Neural progenitor cell (in vitro differentiated cells): ENCODE results near the gene SPRY4. TPM values are rescaled to one million over a fixed set of nuclear protein-coding genes. Genes with fewer than 3 reads are reported as not detected.
A peak's percentile ranks its signal among the peaks of the same experiment; 100 is the strongest.

Experiments used
- DNase-seq: peaks from one replicate; pipeline ENCODE4 v3.0.0-alpha.2; 2016; ENCODE audit warnings: low spot score
- H2AFZ ChIP-seq: fragments of 200-600 bp; sonication (generic); replicated peaks from 2 replicates; pipeline ENCODE4 v1.6.1; 2016; ENCODE audit warnings: antibody characterized with exemption
- H3F3A ChIP-seq: fragments of 200-600 bp; sonication (generic); 2 replicates; pipeline ENCODE4 v1.6.1; 2016; ENCODE audit warnings: antibody characterized with exemption, low read depth
- H3K27ac ChIP-seq: fragments of 200-600 bp; sonication (generic); 2 replicates; pipeline ENCODE4 v1.5.1; 2016; ENCODE audit warnings: mild to moderate bottlenecking
- H3K27me3 ChIP-seq: fragments of 200-600 bp; sonication (generic); 2 replicates; pipeline ENCODE4 v1.6.1; 2016; ENCODE audit warnings: mild to moderate bottlenecking, moderate library complexity
- H3K36me3 ChIP-seq: fragments of 200-600 bp; sonication (generic); 2 replicates; pipeline ENCODE4 v1.5.1; 2016
- H3K4me1 ChIP-seq: fragments of 200-600 bp; sonication (generic); 2 replicates; pipeline ENCODE4 v1.6.1; 2016; ENCODE audit warnings: mixed run types
- H3K4me2 ChIP-seq: fragments of 200-600 bp; sonication (generic); 2 replicates; pipeline ENCODE4 v1.6.1; 2016
- H3K4me3 ChIP-seq: fragments of 200-600 bp; sonication (generic); 2 replicates; pipeline ENCODE4 v1.5.1; 2016
- H3K79me2 ChIP-seq: fragments of 200-600 bp; sonication (generic); 2 replicates; pipeline ENCODE4 v1.6.1; 2016; ENCODE audit warnings: low read depth
- H3K9ac ChIP-seq: fragments of 200-600 bp; sonication (generic); 2 replicates; pipeline ENCODE4 v1.6.1; 2016
- H3K9me3 ChIP-seq: fragments of 200-600 bp; sonication (generic); 2 replicates; pipeline ENCODE4 v1.5.1; 2016; ENCODE audit warnings: low read depth
- H4K20me1 ChIP-seq: fragments of 200-600 bp; sonication (generic); 2 replicates; pipeline ENCODE4 v1.6.1; 2016; ENCODE audit warnings: low read depth
- H3K27ac Mint-ChIP-seq: 3 replicates; pipeline ENCODE4 v1.8.0; 2021; ENCODE audit warnings: mixed read lengths
- H3K27me3 Mint-ChIP-seq: 2 replicates; pipeline ENCODE4 v1.8.0; 2022; ENCODE audit warnings: low read depth, mild to moderate bottlenecking, inconsistent platforms, moderate library complexity, mixed read lengths; ENCODE audit not compliant: insufficient read depth
- H3K36me3 Mint-ChIP-seq: 3 replicates; pipeline ENCODE4 v1.8.0; 2021; ENCODE audit warnings: mixed read lengths
- H3K4me1 Mint-ChIP-seq: 3 replicates; pipeline ENCODE4 v1.8.0; 2021; ENCODE audit warnings: mixed read lengths
- H3K4me3 Mint-ChIP-seq: 3 replicates; pipeline ENCODE4 v1.8.0; 2021; ENCODE audit warnings: mild to moderate bottlenecking, moderate library complexity, mixed read lengths
- H3K9me3 Mint-ChIP-seq: 3 replicates; pipeline ENCODE4 v1.8.0; 2020; ENCODE audit warnings: mixed read lengths
- EZH2 ChIP-seq: fragments of 200-600 bp; sonication (generic); IDR thresholded peaks from 2 replicates; pipeline ENCODE4 v1.6.1; 2017; ENCODE audit warnings: antibody characterized with exemption, mild to moderate bottlenecking, moderate library complexity
- EZH2phosphoT487 ChIP-seq: fragments of 200-600 bp; sonication (generic); IDR thresholded peaks from 2 replicates; pipeline ENCODE4 v1.6.1; 2017; ENCODE audit warnings: antibody characterized with exemption
- total RNA-seq: library from RNA; depleted of rRNA; stranded (reverse); fragments of >200 nt; gene quantifications from 2 replicates; pipeline ENCODE4 v1.2.3, GENCODE V29; 2015; ENCODE audit warnings: low replicate concordance
- TF ChIP-seq, protein P1 (sequence below): fragments of 200-600 bp; sonication (generic); IDR thresholded peaks from 2 replicates; pipeline ENCODE4 v1.5.1; 2017; ENCODE audit warnings: antibody characterized with exemption, mild to moderate bottlenecking

SPRY4 gene
- total RNA-seq, 1 donor from 2014 or later, result 0.13 TPM

DNA sequence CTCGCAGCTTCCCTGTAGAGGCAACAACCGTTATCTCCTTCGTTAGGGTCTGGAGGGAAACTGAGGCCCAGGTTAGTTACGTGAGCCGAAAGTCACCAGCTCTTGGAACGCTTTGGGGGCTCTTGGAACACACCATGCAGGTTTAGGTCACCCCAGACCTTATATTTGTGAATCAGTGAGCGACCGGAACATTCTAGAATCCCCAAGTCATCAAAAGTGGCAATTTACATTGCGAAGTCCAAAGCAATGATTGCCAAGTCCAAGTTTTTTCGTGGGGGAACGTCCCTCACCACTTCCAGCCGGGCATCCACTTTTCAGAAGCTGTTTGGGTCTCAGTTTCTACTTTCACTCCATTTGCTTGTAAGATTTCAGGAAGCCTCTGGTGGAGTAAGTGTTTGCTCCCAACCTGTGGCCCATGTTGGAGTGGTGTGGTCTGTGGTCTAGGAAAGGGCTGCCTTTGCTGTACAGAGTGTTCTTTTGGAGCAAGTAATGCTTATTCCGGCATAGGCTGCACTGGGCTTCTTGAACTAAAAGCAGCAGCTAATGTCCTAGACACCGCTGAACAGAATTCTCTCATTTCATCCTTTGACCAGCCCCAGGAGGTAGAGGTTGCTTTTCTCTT, 32.8 kb upstream of the SPRY4 start:
- H3K4me3 Mint-ChIP-seq, result peak overlapping the region; percentile 82
- Histone ChIP-seq H3K4me1 (peaks cover 19% of the 10 kb centered on the region), H3K79me2 (no peaks in the 10 kb centered on the region), H3F3A (peaks cover 42% of the 10 kb centered on the region), H4K20me1 (no peaks in the 10 kb centered on the region), H3K27me3 (peaks cover 40% of the 10 kb centered on the region), H2AFZ (peak overlapping the region; percentile 59), H3K9ac (no peak overlapping the region), H3K36me3 (no peaks in the 10 kb centered on the region), H3K4me3 (peak overlapping the region; percentile 56), H3K4me2 (peak overlapping the region; percentile 69), H3K27ac (no peak overlapping the region), H3K9me3 (no peaks in the 10 kb centered on the region)
- no peaks in the 10 kb centered on the region for H3K36me3 Mint-ChIP-seq
- H3K27me3 Mint-ChIP-seq, result peaks cover 4% of the 10 kb centered on the region
- peak overlapping the region; percentile 63 for H3K27ac Mint-ChIP-seq
- TF ChIP-seq EZH2 (no peak), EZH2phosphoT487 (no peak)
- TF ChIP-seq, protein P1, sequence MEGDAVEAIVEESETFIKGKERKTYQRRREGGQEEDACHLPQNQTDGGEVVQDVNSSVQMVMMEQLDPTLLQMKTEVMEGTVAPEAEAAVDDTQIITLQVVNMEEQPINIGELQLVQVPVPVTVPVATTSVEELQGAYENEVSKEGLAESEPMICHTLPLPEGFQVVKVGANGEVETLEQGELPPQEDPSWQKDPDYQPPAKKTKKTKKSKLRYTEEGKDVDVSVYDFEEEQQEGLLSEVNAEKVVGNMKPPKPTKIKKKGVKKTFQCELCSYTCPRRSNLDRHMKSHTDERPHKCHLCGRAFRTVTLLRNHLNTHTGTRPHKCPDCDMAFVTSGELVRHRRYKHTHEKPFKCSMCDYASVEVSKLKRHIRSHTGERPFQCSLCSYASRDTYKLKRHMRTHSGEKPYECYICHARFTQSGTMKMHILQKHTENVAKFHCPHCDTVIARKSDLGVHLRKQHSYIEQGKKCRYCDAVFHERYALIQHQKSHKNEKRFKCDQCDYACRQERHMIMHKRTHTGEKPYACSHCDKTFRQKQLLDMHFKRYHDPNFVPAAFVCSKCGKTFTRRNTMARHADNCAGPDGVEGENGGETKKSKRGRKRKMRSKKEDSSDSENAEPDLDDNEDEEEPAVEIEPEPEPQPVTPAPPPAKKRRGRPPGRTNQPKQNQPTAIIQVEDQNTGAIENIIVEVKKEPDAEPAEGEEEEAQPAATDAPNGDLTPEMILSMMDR, result no peak
- peaks cover 6% of the 10 kb centered on the region for H3K9me3 Mint-ChIP-seq
- H3K4me1 Mint-ChIP-seq, result peaks cover 54% of the 10 kb centered on the region
- DNase-seq, result no peak

GRCh38 chr5:142356716-142357468, 32.1 kb upstream of the SPRY4 start:
- H3K4me3 Mint-ChIP-seq, result peak overlapping the region; percentile 87
- Histone ChIP-seq H2AFZ (peak overlapping the region; percentile 59), H3K36me3 (no peaks in the 10 kb centered on the region), H3K9me3 (no peaks in the 10 kb centered on the region), H3K4me1 (peaks cover 19% of the 10 kb centered on the region), H3K27ac (no peak overlapping the region), H3K27me3 (peaks cover 40% of the 10 kb centered on the region), H3K79me2 (no peaks in the 10 kb centered on the region), H3K4me2 (peak overlapping the region; percentile 69), H3K4me3 (peak overlapping the region; percentile 56), H3K9ac (no peak overlapping the region), H4K20me1 (no peaks in the 10 kb centered on the region), H3F3A (peaks cover 37% of the 10 kb centered on the region)
- DNase-seq, result peak; percentile 86
- H3K4me1 Mint-ChIP-seq, result peaks cover 49% of the 10 kb centered on the region
- peaks cover 6% of the 10 kb centered on the region for H3K9me3 Mint-ChIP-seq
- no peaks in the 10 kb centered on the region for H3K36me3 Mint-ChIP-seq
- TF ChIP-seq EZH2 (no peak), EZH2phosphoT487 (no peak)
- TF ChIP-seq, protein P1, result no peak
- H3K27ac Mint-ChIP-seq, result peak overlapping the region; percentile 63
- H3K27me3 Mint-ChIP-seq, result peaks cover 4% of the 10 kb centered on the region

DNA sequence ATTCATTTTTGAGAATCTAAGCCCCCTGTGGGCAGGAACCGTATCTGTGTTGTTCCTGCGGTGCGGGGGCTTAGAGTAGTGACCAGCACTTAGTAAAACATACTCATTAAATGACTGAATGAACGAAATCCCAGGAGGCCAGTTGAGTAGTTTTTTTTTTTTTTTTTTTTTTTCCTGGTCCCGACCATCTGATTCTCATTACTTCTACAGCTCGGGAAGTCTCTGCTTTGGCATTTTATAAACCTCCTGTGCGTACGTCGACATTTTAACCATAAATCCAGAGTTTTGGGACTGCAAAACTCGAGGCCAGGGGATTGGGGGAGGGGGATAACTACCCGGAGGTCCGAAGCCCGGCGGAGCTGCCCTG, 31.5 kb upstream of the SPRY4 start:
- H3K9me3 Mint-ChIP-seq, result peaks cover 6% of the 10 kb centered on the region
- no peak for DNase-seq
- Histone ChIP-seq H3K4me3 (peak overlapping the region; percentile 56), H3K9me3 (no peaks in the 10 kb centered on the region), H3K4me1 (peaks cover 19% of the 10 kb centered on the region), H3K9ac (no peak overlapping the region), H3F3A (peaks cover 37% of the 10 kb centered on the region), H3K79me2 (no peaks in the 10 kb centered on the region), H3K4me2 (peak overlapping the region; percentile 69), H2AFZ (peak overlapping the region; percentile 59), H3K36me3 (no peaks in the 10 kb centered on the region), H3K27me3 (peaks cover 40% of the 10 kb centered on the region), H3K27ac (no peak overlapping the region), H4K20me1 (no peaks in the 10 kb centered on the region)
- H3K27ac Mint-ChIP-seq, result peak overlapping the region; percentile 93
- H3K4me1 Mint-ChIP-seq, result peaks cover 45% of the 10 kb centered on the region
- TF ChIP-seq EZH2phosphoT487 (no peak), EZH2 (no peak)
- TF ChIP-seq, protein P1, result no peak
- H3K36me3 Mint-ChIP-seq, result no peaks in the 10 kb centered on the region
- peaks cover 4% of the 10 kb centered on the region for H3K27me3 Mint-ChIP-seq
- H3K4me3 Mint-ChIP-seq, result peak overlapping the region; percentile 87
